Medulla oblongata (tissue), 1 donor: ENCODE data around the gene IGDCC3.
A peak's percentile ranks its signal among the peaks of the same experiment; 100 is the strongest.

Experiments
- DNase-seq: peaks from one replicate; pipeline ENCODE4 v3.0.0-alpha.2; 2015; ENCODE audit errors: extremely low spot score

The IGDCC3 gene

DNA sequence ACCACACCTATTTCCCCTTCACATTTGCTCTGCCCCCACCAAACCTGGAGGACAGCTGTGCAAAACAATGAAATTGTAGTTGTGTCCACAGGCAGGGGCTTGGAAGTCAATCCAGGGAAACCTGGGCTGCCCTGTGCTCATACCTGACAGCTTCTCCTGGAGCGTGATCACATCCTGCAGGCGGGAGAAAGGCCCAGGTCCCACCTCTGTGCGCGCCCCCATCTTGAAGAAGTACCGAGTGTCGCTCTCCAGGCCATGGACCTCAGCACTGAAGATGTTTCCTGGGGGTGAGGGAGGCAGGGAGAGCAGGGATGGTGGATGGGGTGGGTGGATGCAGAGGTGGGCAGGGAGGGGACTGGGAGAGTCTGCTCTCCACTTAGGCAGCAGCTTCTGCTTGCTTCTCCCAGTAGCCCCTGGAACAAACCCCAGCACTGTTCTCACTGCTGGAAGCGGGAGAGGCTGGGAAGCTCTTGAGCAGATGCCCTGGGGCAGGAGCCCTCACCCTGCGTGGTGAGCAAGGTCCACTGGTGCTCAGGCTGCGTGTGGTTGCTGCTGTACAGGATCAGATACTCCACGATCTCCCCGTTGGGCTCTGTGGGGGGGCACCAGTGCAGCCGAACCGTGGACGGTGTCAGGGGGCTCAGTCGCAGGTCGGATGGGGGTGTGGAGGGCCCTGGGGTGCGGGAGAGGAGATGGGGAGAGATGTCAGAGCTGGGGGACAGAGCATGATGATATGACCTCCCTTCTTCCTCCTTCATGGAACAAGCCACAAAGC lies 10.7 kb upstream of the IGDCC3 start:
- DNase-seq: no peak

DNA sequence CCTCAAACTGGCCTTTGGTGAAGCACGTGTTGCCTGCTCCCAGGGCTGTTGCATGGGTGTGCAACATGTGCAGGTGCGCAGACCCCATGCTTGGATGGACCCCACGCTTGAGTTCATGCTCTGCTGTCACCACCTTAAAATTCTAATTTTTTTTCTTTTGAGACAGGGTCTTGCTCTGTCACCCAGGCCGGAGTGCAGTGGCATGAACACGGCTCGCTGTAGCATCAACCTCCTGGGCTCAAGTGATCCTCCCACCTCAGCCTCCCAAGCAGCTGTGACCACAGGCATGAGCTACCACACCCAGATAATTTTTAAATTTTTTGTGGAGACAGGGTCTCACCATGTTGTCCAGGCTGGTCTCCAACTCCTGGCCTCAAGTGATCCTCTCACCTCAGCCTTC lies 9.1 kb upstream of the IGDCC3 start:
- no peak for DNase-seq

DNA sequence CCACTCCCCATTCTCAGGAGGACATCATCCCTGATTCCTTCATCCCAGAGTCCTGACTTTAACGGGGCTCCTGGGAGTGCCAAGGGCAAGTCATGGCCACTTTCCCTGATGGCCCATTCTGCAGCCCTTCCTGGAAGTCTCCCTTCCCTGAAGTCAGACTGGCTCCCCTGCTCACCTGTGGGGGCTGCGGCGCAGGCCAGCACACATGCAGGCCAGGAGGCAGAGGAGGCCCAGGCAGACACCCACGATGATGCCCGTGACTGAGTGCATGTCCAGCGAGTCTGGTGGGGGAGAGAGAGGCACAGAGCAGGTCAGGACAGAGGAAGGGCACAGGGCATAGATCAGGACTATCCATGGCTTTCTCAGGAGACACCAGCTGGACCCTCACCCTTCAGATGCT lies 8.6 kb upstream of the IGDCC3 start:
- no peak for DNase-seq

DNA sequence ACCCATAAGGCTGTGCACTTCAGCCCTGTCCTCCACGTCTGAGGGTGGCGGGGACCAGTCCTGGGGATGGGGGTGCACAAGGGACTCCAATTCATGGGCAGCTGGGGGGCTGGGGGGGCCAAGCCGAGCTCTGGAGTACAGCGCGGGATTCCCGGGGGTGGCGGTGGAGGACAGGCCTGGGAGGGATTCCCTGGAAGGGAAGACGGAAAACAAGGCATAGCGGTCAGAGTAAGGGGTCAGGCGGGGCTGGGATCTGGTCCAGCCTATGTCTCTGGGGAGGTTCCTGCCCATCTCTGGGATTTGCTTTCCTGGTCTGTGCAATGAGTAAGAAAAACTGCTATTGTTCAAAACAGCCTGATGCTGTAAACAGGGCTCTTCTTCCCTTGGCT lies 8.1 kb upstream of the IGDCC3 start:
- no peak for DNase-seq

DNA sequence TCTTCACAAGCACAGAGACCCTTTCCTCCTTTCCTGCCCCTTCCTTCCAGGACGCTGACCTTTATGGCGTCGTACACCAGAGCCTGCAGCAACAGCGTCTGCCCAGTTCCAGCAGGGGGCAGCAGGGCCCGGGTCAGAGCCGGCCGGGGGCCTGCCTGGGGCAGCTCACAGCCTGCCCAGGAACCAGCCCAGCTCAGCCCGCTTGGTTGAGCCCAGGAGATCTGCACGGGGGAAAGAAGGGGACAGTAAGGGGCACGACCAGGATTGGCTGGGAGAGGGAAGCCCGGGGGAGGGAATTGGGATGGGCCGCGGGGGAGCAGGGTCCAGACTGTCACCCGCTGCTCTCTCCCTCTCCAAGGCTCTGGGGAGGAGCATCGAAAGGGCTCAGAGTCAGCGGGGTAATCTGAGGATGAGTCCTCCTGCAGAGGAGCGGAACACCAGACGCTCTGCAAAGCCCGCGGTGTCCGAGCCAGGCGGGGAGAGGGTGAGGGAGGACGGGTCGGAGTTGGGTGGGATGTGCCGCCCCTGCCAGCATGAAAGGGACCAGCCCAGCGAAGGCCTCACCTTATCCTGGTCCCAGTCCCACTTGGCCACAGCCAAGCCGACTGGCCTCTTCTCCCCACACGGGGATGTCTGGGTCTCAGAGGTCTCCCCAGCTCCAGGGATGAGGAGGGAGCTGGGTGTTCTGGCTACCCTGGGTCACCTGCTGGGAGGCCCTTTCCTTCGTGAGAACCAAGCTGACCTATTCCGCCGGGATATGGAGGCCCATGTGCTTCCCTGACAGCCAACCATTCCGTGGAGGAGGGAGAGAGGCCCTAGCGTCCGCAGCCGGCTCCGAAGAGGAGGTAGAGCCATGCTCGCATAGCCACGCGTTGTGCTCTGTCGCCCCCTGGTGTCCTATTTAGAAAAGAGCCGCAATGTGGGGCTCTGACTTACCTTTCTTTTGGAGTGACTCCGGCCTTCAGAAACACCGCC lies 7.4 kb upstream of the IGDCC3 start:
- DNase-seq: peak; percentile 92

DNA sequence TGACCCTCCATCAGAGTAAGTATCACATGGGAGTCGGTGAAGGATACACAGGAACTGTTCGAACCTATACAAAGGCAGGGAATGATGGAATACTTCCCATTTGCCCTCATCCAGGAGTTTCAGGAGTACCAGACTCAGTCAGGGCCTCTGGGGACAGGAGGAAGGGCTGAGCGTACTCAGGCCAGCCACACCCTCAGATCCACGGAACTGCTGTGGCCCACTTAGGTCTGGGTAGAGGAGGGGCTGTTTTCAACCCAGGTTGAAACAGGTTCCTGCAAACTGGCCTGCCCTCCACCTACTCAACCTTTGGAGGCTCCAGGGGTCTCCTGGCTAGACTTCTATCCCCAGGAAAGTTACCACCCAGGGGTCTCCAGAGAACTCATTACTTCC lies 6.7 kb upstream of the IGDCC3 start:
- DNase-seq: no peak

DNA sequence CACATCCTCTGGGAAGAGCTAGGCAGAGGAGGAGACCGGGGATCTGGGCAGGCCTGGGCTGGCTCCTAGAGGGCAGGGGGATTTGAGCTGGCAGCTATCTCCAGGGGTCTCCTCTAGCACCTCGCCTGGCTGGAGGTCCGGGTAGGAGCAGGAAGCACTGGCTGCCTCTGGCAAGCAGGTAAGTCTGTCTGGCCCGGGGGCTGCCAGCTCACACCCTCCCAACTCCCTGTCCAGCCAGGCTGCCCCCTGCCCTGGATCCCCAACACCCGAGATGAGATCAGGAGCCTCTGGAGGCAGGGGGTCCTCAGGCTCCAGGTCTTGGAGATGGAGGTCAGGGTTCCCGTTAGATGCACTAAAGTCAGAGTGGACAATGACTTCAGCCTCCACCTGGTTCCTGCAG lies 6.2 kb upstream of the IGDCC3 start:
- no peak for DNase-seq

DNA sequence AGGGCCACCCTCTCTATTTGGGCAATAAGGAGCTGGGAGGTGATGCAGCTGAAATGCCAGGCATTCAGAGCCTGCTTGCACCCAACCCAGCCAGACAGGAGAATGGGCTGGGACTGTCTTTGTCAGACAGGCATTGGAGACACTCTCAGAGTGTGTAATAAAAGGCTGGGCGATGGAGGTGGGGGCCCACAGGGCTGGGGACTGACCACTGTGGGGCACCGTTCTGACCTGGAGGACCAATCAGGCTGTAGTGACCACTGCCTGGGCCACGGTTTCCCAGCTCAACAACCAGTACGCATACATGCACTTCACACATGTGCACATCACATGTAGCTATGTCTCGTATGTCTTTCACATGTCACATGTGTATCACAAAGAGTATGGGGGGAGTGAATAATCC lies 5.7 kb upstream of the IGDCC3 start:
- DNase-seq: no peak

DNA sequence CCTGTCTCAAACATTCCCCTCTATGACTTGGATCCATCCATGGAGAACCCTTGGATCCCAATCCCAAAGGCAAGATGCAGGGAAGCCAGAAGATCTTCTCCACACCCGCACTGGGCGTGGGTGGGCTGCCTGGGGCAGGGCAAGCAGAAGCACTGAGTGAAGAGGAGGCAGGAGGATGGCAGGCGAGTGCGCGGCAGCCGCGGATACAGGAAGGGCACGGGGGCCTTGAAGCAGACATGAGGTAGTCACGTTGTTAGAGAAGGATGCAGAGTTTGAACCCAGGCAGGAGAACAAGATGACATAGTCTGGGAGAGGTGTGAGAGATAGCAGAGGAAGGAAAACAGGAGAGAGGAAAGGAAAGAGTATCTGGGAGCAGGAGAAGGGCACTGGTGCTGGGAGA lies 5.1 kb upstream of the IGDCC3 start:
- DNase-seq: no peak

DNA sequence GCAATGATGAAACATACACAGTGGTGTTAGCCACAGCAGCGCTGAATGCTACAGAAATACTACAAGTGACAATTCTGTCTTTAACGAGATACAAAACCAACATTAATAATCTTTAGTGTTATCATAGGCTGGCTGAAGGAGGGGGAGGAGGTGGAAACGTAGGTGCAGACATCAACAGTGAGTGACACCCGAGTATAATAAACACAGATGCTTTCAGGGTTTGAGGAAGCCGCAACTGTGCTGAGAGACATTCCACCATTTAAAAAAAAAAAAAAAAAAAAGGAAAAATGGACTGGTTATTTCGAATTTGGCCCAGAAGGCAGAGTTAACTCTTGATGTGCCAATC lies 4.3 kb upstream of the IGDCC3 start:
- no peak for DNase-seq

DNA sequence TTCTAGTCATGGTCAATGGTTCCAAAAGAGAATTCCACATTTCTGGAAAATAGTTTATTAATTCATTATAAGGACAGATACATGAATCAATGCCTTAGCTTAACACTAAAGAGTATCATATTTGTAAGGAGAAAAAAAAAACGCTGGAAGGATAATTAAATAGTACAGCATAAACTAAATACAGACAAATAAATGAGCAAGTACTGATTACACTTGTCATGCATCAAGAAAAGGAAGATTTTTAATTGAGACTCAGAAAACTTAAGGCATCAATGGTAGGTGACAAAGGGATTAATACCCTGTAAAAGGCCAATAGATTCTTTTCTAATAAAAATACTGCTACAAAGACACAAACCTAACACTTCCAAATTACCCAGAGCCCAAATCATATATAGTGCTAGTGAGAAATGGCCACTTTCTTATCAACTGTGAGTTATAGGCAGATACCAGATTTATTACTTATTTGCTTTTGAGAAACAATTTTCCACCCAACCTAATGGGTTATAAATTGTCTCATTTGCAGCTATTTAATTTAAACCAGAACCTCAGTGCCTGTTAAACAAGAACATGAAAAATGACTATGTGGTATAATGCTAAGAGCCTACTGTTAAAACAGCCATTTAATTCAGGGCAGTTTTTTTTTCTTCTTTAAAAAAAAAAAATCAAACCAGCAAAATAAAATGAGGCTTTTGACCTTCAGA lies 3.8 kb upstream of the IGDCC3 start:
- no peak for DNase-seq

DNA sequence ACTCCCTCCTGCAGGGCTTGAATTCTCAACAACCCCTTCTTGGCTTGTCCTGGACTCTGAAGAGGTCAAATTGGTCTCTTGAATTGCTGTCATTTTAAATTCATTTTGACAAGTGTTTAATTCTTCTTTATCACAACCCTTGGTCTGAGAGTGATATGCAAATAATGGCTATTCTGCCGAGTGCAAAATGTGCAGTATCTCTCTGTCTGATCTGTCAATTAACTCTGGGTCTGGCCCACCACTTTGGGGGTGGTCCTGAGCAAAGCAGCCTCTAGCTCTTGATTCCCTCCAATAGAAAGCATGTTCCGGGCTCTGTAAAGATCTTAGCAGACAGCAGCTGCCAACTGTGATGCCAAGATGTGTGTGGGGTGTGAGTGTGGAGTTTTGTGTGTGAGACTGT lies 2.2 kb upstream of the IGDCC3 start:
- no peak for DNase-seq

DNA sequence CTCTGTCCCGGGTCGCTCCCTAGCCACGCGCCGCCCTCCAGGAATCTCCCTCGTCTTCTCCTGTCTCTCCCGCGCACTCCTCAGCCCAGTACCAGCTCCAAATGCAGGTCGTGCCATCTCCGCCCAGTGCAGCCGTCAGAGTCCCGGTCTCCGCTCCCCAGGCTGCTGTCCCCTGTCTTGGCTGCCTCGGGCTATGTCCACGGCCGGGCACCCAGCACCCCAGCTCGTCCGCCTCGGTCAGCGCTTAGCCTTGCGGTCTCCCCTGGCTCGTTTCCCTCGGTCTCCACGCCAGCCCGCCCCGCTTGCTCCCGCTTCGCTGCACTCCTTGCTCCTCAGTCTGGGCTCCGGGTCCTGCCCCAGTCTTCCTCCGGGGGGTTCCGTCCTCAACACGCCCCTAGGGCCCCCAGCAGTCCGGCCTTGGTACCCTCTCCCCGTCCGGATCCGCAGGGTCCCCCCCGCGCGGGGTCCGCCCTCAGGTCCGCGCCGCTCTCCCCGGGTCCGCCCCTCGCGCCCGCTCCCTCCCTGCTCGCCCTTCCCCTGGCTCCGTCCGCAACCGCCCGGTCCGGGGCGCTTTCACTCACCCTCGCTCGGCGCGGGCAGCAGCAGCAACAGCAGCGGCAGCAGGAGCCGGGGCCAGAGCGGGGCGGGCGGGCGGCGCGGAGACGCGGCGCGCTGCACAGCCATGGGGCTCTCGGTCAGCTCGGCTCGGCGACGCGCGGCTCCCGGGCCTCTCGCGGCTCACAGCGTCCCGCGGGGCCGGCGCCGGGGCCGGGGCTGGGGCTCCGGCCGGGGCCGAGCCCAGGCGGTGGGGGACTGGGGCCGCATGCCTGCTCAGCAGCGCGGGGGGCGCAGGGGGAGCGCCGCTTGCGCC lies 462 bp downstream of the IGDCC3 start:
- DNase-seq: peak; percentile 21

DNA sequence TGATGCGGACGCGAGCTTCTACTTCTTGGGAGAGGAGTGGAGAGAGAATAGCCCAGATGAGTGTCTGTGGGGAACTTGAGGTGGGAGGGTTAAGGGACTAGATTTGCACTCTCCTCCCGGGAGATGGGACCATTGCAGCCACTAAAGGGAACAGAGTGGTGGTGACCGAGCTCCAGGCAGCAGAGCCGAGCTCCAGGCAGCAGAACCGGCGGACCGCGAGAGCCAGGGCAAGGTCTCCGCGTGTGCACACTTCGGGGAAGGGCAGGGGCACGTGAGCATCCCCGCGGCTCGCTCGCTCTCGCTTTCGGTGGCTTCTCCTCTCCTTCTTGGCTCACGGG lies 1.1 kb downstream of the IGDCC3 start:
- DNase-seq: peak; percentile 23

DNA sequence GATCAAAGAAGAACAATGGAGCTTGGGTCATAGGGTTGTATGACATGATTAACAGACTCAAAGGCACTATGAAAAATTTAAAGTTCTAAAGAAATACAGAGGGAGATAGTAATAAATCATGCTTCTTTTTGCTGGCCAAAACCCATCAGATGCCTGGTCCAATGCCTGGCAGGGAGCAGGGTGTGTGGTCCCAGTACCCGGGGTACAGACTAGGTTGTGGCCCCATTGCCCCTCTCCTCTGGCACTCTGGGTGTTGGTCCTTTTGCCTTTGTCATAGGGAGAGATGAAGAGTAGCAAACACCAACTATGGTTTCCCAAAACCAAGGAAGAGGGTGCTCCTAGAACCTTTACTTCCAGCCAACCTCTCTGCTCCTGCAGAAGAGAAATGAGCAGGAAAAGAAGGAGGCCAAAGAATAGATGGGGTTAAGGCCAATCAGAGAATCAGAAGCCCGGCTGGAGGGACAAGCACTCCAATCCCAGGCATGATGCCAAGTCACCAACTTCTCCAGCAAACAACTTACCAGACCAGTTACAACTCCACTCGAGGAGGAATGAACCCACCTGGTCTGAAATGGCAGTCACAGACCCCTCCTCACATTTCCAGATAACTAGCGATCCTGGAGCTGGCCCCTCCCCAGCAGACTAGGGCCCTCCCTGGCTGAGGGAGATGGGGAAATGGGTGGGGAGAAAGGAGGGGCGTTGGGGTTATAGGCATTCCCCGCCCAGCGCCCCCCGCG lies 1.8 kb downstream of the IGDCC3 start:
- DNase-seq: no peak

DNA sequence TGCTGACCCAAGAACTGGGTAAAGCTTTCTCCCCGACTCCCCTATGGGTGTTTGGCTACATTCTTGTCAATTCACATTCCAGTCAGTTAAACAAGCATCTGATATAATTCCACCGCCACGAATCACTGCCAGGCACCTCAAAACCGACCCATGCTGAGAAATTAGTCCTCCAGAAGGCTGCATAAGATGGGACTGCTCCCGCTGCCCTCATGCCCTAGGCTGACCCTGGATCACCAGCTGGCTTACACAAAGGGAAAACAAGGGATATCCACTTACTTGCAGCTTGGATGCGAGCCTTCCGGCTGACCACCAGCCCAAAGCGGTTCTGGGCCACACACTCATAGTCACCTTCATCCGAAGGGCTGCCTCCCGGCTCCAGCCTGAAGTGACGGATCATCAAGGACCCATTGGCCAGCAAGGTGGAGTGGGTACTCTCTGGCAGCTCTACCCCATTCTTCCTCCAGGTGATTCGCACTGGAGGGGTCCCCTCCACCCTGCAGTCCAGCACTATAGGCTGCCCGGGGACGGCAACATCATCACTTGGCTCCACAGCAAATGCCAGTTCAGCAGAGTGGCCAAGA lies 2.9 kb downstream of the IGDCC3 start:
- no peak for DNase-seq

DNA sequence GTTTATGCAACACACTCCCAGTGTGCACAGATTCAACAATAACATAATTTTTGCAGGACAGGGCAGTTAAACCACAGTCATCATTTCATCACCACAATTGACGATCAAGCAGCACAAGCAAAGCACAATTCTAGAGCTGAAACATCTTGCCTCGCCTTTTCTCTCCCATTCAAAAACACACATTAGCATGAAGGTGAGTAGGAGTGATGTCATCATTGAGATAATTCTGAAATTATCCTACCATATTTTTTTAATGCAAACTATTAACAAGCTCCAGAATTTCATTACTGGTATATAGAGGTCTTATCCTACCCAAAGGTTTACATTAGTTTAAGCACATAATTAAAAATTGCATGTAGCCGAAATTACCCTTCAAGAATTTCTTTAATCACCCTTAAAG lies 3.5 kb downstream of the IGDCC3 start:
- no peak for DNase-seq

DNA sequence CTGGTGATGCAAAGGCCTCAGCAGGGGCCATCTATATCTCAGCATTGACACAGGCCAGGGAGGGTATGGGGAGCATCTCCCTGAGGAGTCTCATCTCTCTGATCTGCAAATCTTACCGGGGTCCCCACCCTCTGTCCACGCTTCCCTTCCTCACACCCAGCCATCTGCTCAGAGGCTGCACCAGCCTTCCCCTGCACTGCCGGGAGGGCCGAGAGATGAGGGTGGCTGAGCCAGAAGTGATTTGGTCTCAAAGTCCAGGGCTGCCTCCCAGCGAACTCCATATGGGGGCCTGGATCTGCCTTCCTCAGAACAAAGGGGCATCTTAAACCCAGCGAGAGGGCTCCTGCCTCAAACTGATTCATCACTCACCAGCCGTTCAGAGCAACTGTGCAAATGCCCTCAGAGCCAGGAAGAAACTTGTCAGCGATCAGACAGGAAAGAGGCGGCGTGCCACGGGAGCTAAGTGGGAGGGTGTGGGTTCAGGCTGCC lies 4.6 kb downstream of the IGDCC3 start:
- no peak for DNase-seq

DNA sequence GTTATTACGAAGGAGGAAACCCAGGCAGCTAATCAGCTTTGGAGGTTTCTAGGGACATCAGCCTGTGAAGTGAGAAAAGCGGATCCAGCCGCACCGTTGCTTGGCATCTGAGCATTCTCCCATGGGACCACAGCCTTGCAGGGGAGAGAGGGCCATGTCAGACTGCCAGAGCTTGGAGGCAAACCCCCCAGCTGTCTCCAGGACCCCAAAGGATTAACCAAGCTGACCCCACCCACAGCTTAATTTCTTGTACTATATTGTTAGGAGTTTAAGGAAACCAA lies 5.1 kb downstream of the IGDCC3 start:
- no peak for DNase-seq

DNA sequence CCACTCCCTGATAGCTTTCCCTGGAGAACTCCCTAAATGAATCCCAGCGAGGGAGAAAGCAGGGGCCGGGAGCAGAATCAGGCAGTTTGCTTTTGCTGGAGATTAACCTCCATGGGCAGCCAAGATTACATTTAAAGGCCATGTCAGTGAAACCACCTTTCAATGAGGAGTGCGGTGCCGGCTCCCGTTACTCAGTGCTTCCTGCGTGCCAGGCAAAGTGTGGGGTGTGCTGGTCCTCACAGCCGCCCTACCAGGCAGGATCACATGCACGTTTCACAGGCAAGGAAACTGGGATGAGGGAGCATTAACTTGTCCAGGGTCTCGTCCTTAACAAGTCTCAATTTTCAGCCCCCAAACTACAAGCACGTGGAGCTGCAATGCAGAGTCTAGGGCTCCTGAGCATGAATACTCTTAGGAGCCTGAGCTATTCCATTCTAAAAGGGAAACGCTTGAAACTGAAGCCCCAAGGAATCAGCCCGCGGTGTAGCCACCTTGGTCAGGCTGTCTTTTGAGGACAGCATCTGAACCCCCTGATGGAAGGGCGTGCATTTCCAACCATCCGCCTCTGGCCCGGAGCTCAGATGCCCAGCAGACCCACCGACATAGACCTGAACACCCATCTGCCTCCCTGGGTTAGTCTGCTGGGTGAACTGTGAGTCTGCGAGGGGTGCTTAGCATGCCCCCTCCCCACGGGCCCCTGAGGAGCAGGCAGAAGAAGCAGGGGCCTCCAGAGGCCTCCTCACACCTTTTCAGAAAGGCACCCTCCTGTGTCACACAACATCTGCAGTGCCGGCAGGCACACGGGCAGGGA lies 5.6 kb downstream of the IGDCC3 start:
- DNase-seq: no peak
